K562 (cell line): Measurements from ENCODE around the gene LRRK1. TPM values are rescaled to one million over a fixed set of nuclear protein-coding genes. Genes with fewer than 3 reads are reported as not detected.

Experiments used
- ATAC-seq: fragments of 200-7000 bp; cut with Tn5 transposase; 3 replicates; pipeline ENCODE4 v1.9.1; 2020; ENCODE audit warnings: moderate library complexity
- BruUV-seq: library from RNA; stranded (reverse); fragments of 400-500 nt; replicated peaks from 2 replicates; lab custom pipeline; 2021; lab: Mats Ljungman, UMichigan
- CTCF ChIA-PET: fragments of 300-600 bp; formaldehyde crosslinking; extraction: SDS; loops from one replicate; lab custom pipeline; 2021; ENCODE audit warnings: low intra/inter-chr PET ratio; lab: Yijun Ruan, JAX
- POLR2A ChIA-PET: fragments of 300-600, 350-650 bp; sonication (Branson Sonifier 250); formaldehyde crosslinking; extraction: SDS; loops from one replicate; lab custom pipeline; 2021; ENCODE audit warnings: antibody characterized with exemption, inconsistent platforms; lab: Yijun Ruan, JAX
- DNase-seq, 4 experiments: peaks; one replicate each; pipeline versions ENCODE4 v3.0.0 to v3.0.0-alpha.2; 2011 to 2018; ENCODE audit warnings: low spot score in 3 of 4, mixed read lengths in 3 of 4; ENCODE audit errors: extremely low read depth in 1 of 4
- FAIRE-seq: peaks from 2 replicates; lab custom pipeline; 2011; peaks lifted over from hg19 to GRCh38; lab: Jason Lieb, UNC
- H2AFZ ChIP-seq: 2 replicates; pipeline ENCODE4 v1.6.0; 2011; ENCODE audit warnings: low read depth, low read length, control low read depth, inconsistent platforms
- H3K27ac ChIP-seq: fragments of 200-600 bp; 3 replicates; pipeline ENCODE4 v1.8.0; 2011; ENCODE audit warnings: low read depth, mild to moderate bottlenecking, control low read depth, inconsistent platforms, low read length, moderate library complexity, mixed read lengths; ENCODE audit errors: extremely low read depth
- H3K27me3 ChIP-seq, 2 experiments: fragments of 300-600 bp in 1 of 2; 2 replicates in 1 of 2; 3 replicates in 1 of 2; pipeline versions ENCODE4 v1.6.0 to v1.8.0; 2011; ENCODE audit warnings: inconsistent platforms in 2 of 2, low read length in 2 of 2, mild to moderate bottlenecking in 1 of 2, mixed read lengths in 1 of 2, moderate library complexity in 1 of 2; ENCODE audit not compliant: control insufficient read depth in 2 of 2, insufficient read depth in 2 of 2
- H3K36me3 ChIP-seq: fragments of 300-600 bp; 3 replicates; pipeline ENCODE4 v1.8.0; 2011; ENCODE audit warnings: mild to moderate bottlenecking, low read length, inconsistent platforms; ENCODE audit not compliant: control insufficient read depth, insufficient read depth
- H3K4me1 ChIP-seq, 2 experiments: fragments of 200-600 bp in 1 of 2; replicated peaks in 1 of 2; 2 replicates in 1 of 2; 3 replicates in 1 of 2; pipeline versions ENCODE4 v1.5.1 to v1.8.0; 2011; ENCODE audit warnings: inconsistent platforms in 2 of 2, low read length in 2 of 2, mild to moderate bottlenecking in 1 of 2, mixed read lengths in 1 of 2, moderate library complexity in 1 of 2; ENCODE audit not compliant: control insufficient read depth in 2 of 2, insufficient read depth in 2 of 2
- H3K4me2 ChIP-seq: 2 replicates; pipeline ENCODE4 v1.6.1; 2011; ENCODE audit warnings: low read length, control low read depth, inconsistent platforms, mixed read lengths; ENCODE audit not compliant: insufficient read depth
- H3K4me3 ChIP-seq: fragments of 200-600 bp; sonication (generic), shearing (Covaris generic); 2 replicates; pipeline ENCODE4 v1.5.1; 2016; ENCODE audit warnings: control low read depth, inconsistent platforms
- H3K79me2 ChIP-seq: fragments of 200-600 bp; 3 replicates; pipeline ENCODE4 v1.8.0; 2011; ENCODE audit warnings: low read length, inconsistent platforms; ENCODE audit not compliant: control insufficient read depth, insufficient read depth
- H3K9ac ChIP-seq, 2 experiments: 2 replicates each; pipeline versions ENCODE4 v1.6.0 to v1.6.1; 2011; ENCODE audit warnings: low read depth in 2 of 2, low read length in 2 of 2, control low read depth in 1 of 2, inconsistent platforms in 1 of 2, mild to moderate bottlenecking in 1 of 2, mixed read lengths in 1 of 2; ENCODE audit not compliant: insufficient read depth in 1 of 2
- H3K9me1 ChIP-seq: one replicate; pipeline ENCODE4 v1.6.0; 2011; ENCODE audit warnings: inconsistent platforms, mild to moderate bottlenecking, low read length, moderate library complexity; ENCODE audit not compliant: control insufficient read depth, insufficient read depth
- H3K9me3 ChIP-seq: replicated peaks from 2 replicates; pipeline ENCODE4 v1.5.1; 2011; ENCODE audit warnings: low read depth, low read length, inconsistent platforms; ENCODE audit not compliant: control insufficient read depth, insufficient read depth
- H4K20me1 ChIP-seq: replicated peaks from 2 replicates; pipeline ENCODE4 v1.6.1; 2011; ENCODE audit warnings: low read length, inconsistent platforms, mixed read lengths; ENCODE audit not compliant: control insufficient read depth, insufficient read depth
- EP400 ChIP-seq: fragments of 450-650 bp; IDR thresholded peaks from 2 replicates; pipeline ENCODE4 v1.6.1; 2017; ENCODE audit warnings: antibody characterized with exemption, mild to moderate bottlenecking, moderate library complexity
- FOSL1 ChIP-seq: fragments of 200-800 bp; sonication (Bioruptor generic); conservative IDR thresholded peaks from 2 replicates; pipeline ENCODE4 v1.6.1; 2016; ENCODE audit warnings: missing genetic modification characterization, missing compliant biosample characterization
- L3MBTL2 ChIP-seq: fragments of 450-650 bp; IDR thresholded peaks from 2 replicates; pipeline ENCODE4 v1.6.1; 2016; ENCODE audit warnings: mild to moderate bottlenecking, moderate library complexity
- MAFG ChIP-seq: fragments of 450-650 bp; conservative IDR thresholded peaks from 2 replicates; pipeline ENCODE4 v1.6.1; 2016; ENCODE audit warnings: missing genetic modification characterization, missing compliant biosample characterization
- NCOA4 ChIP-seq: fragments of 450-650 bp; IDR thresholded peaks from 2 replicates; pipeline ENCODE4 v1.6.1; 2018; ENCODE audit warnings: mild to moderate bottlenecking; ENCODE audit not compliant: partially characterized antibody
- TGIF2 ChIP-seq: sonication (generic); formaldehyde crosslinking; IDR thresholded peaks from 2 replicates; pipeline ENCODE4 v1.8.1; 2022; ENCODE audit warnings: mild to moderate bottlenecking, missing genetic modification reagents, moderate library complexity
- ZBTB7A ChIP-seq: IDR thresholded peaks from 2 replicates; pipeline ENCODE4 v1.6.1; 2011; ENCODE audit warnings: low read depth, mild to moderate bottlenecking, low read length, moderate library complexity, borderline replicate concordance; ENCODE audit not compliant: control insufficient read depth
- ZNF174 ChIP-seq: fragments of 250-450 bp; sonication (Bioruptor Pico); IDR thresholded peaks from 2 replicates; pipeline ENCODE4 v1.4.0; 2020; ENCODE audit warnings: mild to moderate bottlenecking
- WGBS: fragments of 100-300 bp; shearing (Covaris generic); methylation state at CpG from one replicate; pipeline ENCODE4 v1.1.6; 2016; ENCODE audit warnings: low coverage, mixed read lengths; ENCODE audit not compliant: insufficient coverage; ENCODE audit errors: missing lambda C conversion rate; 5-methylcytosine and 5-hydroxymethylcytosine counted together
- in situ Hi-C: fragments of 300-500 bp; cut with MboI; formaldehyde crosslinking; loops from 4 replicates; pipeline ENCODE4 v1.15.0; 2018; ENCODE audit warnings: inconsistent platforms, mixed read lengths
- intact Hi-C: fragments of 100-400 bp; cut with micrococcal nuclease; formaldehyde crosslinking; loops from 2 replicates; pipeline ENCODE4 v1.14.2; 2022
- polyA plus RNA-seq, 8 experiments: library from polyadenylated mRNA; depleted of rRNA in 4 of 8; stranded (reverse) in 5 of 8; unstranded in 3 of 8; fragments of >200 nt; fragmentation: Nextera tagmentation in 2 of 8; fragmentation: Illumina TruSeq in 1 of 8; extraction: Ambion mirVana in 2 of 8; extraction: Trizol in 1 of 8; gene quantifications; 2 replicates each; pipeline versions ENCODE4 v1.2.1 to v1.2.3, GENCODE V29; 2011 to 2014; ENCODE audit warnings: inconsistent platforms in 1 of 8, missing spikeins in 1 of 8
- total RNA-seq, 7 experiments: library from RNA; depleted of rRNA in 6 of 7; stranded (reverse); fragments of >200 nt in 6 of 7; fragmentation: Illumina TruSeq in 2 of 7; extraction: Trizol in 2 of 7; gene quantifications; 2 replicates each; pipeline versions ENCODE4 v1.2.1 to v1.2.3, GENCODE V29; 2011 to 2021; ENCODE audit warnings: low replicate concordance in 1 of 7
- TF ChIP-seq, protein P1 (sequence below): IDR thresholded peaks from 2 replicates; pipeline ENCODE4 v1.6.1; 2016; ENCODE audit warnings: missing genetic modification characterization, missing compliant biosample characterization

Gene LRRK1
- total and polyA plus RNA-seq, 9 of the 15 experiments (the other 6 are each of a cell fraction or from before 2014, with no cell fraction given) = 0.01 to 1.5 (median 0.11) TPM

DNA sequence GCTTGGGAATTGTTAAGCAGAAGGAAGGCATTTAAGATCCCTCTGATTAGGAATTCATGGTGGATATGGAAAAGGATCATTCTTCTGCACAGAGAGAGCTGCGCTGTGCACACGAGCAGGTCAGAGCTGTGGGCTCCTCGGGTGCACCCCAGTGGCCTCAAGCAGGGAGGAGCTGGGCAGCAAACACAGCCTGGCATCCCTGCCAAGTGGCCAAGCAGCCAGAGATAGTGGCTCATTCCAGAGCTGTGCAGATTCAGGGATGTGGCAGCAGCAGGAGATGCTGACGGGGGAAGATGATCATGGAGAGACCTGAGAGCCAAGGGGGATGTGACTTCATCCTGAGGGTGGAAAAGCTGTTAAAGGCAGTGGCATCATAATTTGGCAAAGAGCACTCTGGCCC lies 55.9 kb downstream of the LRRK1 start (continued):
- no peak for TF ChIP-seq ZBTB7A
- TF ChIP-seq L3MBTL2 = no peak
- TF ChIP-seq ZNF174 (CRISPR knock-in tag) = no peak
- no peak for TF ChIP-seq MAFG (tag)
- no peak for TF ChIP-seq FOSL1 (tag)
- TF ChIP-seq EP400 = no peak
- TF ChIP-seq, protein P1, sequence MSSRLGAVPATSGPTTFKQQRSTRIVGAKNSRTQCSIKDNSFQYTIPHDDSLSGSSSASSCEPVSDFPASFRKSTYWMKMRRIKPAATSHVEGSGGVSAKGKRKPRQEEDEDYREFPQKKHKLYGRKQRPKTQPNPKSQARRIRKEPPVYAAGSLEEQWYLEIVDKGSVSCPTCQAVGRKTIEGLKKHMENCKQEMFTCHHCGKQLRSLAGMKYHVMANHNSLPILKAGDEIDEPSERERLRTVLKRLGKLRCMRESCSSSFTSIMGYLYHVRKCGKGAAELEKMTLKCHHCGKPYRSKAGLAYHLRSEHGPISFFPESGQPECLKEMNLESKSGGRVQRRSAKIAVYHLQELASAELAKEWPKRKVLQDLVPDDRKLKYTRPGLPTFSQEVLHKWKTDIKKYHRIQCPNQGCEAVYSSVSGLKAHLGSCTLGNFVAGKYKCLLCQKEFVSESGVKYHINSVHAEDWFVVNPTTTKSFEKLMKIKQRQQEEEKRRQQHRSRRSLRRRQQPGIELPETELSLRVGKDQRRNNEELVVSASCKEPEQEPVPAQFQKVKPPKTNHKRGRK (tag) = no peak
- no peak for TF ChIP-seq TGIF2

DNA sequence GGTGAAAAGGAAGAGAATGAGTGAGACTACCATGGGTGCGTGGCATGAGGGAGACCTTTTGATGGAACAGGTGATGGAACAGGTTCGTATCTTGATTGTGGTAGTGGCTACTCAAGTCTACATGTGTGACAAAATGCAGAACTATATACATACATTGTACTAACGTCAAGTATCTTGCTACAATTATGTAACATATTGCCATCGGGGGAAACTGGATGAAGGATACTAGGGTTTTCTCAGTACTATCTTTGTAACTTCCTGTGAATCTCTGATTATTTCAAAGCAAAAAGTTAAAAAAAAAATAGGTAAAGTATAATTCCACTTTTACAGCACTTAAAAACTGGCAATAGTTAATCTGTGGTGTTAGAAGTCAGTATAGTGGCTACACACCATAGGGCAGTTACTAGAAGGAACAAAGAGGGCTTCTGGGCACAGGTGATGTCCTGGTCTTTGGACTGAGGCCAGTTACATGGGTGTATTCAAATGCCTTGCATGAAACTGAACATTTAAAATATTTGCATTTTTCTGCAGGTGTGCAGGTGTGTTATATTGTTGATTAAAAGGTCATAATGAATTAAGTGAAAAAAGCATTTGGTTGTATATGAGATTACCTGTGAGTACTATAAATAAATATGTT lies 61.4 kb downstream of the LRRK1 start:
- FAIRE-seq (no peak), ATAC-seq (no peak), DNase-seq (no peak)
- Histone ChIP-seq H2AFZ (no peak overlapping the region), H3K4me1 (no peaks in the 10 kb centered on the region), H3K79me2 (no peaks in the 10 kb centered on the region), H3K9me3 (no peaks in the 10 kb centered on the region), H4K20me1 (no peaks in the 10 kb centered on the region), H3K4me2 (no peak overlapping the region), H3K9ac (no peak overlapping the region), H3K27ac (no peak overlapping the region), H3K4me3 (no peak overlapping the region), H3K27me3 (peaks cover 0 to 6% of the 10 kb centered on the region in 2 experiments; a peak in 1 of 5 replicates), H3K9me1 (no peaks in the 10 kb centered on the region), H3K36me3 (no peaks in the 10 kb centered on the region)
- no TSS peak for BruUV-seq
- POLR2A ChIA-PET = no interaction called here
- in situ Hi-C loops = no loop called here
- 8% methylated on average over 4 of the region's 4 CpGs for WGBS
- CTCF ChIA-PET = interaction anchor here (0.6 kb wide), 1 partner anchor 96 kb away, joined by 5 read pairs; no protein-coding TSS in a partner anchor
- no peak for TF ChIP-seq NCOA4
- intact Hi-C loops = no loop called here
